Astrocyte of the hippocampus (primary cell): Measurements from ENCODE around the gene PPP1R15B.

Experiments used
- DNase-seq: peaks from one replicate; pipeline ENCODE4 v3.0.0; 2011; ENCODE audit warnings: low read depth, low spot score

Gene PPP1R15B

DNA sequence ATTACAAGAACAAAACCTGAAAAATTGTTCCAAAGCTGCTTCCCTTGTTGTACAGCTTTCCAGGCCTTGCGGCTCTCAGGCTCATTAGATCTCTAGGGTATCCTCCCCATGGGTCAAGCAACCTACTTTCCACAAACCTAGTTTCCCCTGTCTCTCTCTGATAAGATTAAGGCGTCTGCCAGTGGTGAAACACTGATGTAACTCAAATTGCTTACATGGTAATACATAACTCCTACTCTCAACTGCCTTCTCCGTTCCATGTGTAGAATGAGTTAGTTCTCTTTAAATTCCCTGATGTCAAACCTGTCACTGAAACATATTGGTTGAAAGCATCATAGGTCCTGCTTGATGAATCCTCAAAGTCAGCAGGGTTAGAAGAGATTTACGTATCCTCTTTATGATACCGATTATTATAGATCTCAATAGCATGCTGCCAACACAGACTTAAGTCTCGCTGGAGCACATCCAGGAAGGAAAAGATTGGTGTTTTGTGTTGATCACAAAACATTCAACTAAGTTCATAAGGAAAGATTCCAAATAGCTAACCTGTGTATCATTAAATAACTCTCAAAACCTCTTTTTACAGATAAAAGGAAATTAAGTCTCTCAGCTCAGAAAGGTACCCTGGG, 10.6 kb downstream of the PPP1R15B start:
- no peak for DNase-seq

DNA sequence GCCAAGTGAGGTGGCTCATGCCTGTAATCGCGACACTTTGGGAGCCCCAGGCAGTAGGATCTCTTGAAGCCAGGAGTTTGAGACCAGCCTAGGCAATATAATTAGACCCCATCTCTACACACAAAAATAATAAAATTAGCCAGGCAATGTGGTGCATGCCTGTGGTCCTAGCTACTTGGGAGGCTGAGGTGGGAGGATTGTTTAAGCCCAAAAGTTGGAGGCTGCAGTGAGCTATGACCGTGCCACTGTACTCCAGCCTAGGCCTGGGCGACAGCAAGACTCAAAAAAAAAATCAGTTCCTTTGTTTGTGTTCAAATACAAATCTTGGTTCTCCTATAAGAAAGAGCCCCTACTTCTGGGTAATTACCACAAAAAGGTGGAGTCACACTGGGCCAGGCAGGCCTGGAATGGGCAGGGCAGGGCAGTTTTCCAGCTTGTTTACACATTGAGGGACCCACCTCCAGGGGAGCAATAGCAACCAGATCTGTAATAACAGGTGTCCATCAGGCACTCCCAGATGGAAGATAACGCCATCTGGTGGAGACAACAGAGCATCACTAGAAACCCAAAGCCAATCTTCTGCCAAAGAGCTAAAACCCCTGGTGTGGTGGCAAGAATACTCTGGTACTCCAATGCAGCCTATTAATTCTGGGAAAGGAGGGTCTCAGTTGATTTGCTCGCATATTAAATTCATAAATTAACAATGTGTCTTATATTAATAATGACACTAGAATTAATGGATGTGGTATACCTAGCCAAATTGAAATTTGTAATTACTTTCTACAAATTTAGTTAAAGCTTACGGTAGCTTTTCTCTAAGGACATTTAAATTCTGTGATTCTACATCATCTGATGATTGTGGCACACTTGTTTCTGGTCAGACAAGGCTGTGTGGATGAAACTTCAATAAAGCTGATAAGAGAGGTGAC, 13.2 kb downstream of the PPP1R15B start:
- peak; percentile 82 for DNase-seq

DNA sequence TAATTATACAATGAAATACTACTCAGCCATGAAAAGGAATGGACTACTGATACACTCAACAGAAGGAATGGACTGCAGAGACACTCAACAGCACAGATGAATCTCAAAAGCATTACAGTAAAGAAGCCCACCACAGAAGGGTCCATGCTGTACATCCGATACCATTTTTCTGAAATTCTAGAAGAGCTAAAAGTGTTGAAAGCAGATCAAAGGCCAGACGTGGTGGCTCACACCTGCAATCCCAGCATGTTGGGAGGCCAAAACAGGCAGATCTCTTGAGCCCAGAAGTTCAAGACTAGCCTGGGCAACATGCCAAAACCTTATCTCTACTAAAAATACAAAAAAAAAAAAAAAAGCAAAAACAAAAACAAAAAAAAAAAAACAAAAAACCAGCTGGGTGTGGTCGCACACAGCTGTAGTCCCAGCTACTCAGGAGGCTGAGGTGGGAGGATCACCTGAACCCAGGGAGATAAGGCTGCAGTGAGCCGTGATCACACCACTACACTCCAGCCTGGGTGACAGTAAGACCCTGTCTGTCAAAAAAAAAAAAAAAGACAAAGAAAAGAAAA, 15.5 kb downstream of the PPP1R15B start:
- no peak for DNase-seq

DNA sequence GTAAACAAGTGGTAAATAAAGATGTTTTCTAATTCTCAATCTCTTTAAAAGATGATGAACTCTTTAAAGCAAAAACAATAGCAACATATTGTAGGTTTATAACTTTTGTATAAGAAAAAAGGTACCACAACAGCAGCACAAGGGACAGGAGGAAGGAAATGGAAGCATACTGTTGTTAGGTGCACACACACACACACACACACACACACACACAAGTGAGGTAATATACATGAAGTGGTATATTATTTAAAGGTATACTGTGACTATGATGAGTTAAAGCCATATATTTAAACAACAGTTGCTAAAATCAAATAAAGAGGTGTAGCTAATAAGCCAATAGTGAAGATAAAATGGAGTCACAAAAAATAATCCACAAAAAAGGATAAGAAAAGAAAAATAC, 20.0 kb downstream of the PPP1R15B start:
- no peak for DNase-seq

DNA sequence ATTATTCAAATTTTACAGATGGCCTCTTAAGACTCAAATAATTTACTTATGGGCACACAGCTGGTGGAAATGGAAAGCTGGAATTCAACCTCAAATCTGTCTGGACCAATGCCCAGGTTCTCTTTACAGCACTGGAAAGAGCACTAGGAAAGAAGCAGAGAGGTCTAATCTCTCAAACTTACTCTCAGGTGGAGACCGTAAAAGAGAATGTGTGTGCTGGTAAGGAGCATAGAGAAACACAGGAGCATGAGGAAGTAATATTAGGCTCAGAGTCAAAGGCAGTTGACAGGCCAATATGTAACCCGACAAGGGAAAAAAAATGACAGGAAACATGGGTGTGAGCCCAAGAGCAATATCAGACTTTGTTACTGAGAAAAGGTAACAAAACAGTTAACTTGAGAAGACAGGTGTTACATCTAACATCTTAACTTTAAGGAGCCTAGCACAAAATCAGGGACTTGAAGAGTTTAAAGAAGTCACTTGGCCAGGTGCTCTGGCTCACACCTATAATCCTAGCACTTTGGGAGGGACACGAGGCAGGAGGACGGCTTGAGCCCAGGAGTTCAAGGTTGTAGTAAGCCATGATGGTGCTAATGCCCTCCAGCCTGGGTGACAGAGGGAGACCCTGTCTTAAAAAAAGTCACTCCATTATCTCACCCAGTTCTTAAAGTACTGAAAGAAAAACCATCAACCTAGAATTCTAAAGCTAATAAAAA, 20.7 kb downstream of the PPP1R15B start:
- DNase-seq = peak; percentile 55

DNA sequence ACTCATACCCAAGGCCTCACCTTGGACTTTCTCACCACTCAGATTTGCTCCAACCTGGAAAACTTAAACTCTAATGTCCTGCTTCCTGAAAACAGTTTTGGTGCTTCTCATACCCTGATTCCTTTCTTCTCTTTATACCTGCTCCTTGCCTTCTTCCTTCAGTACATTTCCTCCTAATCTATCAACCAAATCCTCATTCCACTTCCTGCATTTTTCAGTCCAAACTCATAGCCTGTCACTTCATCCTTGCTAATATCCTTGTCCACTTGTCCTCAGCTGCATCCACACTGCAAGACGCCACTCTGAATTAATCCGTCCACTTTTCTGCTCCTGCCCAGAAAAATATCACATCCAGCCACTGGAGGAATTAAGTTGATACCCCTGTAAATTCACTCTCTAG, 25.9 kb downstream of the PPP1R15B start:
- DNase-seq = no peak

DNA sequence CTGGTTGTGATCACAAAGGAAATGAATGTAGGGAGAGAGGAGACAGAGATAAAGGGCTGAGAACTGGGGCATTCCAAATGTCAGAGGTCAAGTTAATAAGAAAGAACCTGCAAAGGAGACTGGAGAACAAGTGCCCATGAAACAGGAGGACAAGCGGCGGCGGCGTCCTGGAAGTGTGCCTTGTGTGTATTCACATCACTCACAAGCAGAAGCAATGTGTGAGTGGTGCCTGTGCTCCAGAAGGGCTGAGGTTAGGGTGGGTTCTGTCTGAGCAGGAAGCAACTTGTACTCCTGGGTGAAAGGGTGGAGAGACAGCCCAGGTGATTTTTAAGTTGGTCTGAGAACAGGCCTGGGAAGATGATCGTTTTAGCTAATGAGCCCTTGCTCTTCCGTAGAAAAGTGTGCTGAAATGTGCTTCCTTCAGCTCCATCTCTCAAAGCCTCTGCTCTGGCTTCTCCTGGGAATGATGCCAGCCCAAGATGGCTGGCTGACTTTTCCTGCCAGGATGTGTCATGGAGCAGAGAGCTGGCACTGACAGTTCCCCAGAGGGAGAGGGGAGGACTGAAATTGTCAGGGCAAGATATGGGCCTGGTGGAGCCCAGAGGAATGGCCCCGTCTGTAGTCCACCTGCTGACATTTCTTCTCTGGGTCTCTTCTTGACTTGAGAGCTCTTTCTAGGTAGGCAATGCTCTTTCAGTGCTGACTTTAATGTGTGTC, 26.8 kb downstream of the PPP1R15B start:
- DNase-seq = peak; percentile 81

DNA sequence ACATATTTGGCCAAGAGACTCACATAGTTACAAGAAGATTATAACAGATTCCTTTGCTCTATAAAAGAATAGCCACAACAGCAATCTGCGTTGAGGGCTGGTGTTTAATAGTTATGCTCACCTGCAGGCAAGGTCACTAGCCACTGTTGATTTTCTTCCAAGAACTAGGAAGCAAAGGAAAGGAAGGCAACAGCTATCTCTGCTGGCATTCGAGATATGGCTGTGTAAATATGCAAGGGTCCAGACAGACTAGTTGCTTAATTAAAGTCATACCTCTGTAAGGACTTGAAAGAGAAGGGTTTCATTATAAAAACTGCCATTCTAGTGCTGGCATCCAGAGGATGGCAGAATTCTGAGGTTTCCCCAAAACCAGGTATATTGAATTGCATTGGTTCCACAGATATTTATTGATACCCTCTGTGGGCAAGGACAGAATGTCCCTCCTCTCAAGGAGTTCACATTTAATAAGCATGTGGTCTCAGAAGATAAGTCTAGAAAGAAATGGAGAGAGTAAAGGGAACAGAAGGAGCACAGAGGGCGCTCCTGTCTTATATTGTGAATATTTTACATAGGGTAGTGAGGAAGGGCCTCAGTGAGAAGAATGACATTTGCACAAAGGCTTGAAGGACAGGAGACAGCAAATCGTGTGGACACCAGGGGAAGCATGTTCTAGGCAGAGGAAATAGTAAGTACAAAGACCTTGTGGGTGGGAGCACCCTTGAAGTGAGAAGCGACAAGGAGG, 28.3 kb downstream of the PPP1R15B start:
- DNase-seq = no peak

DNA sequence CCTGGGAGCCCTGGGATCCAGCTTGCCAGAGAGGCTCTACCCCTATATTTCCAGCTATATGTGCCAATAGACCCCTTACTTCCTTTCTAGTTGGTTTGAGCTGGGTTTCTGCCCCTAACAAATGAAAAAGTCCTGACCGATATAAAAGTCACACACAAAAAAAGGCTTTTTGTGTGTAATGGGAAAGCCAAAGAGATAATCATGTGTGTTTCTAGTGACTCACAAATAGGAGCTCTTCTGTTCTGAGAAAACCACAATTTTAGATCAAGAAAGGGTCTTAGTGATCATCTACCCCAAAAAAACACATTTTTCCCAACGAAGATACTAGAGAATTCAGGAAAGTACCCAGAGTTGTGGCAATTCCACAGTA, 28.9 kb downstream of the PPP1R15B start:
- DNase-seq = no peak

DNA sequence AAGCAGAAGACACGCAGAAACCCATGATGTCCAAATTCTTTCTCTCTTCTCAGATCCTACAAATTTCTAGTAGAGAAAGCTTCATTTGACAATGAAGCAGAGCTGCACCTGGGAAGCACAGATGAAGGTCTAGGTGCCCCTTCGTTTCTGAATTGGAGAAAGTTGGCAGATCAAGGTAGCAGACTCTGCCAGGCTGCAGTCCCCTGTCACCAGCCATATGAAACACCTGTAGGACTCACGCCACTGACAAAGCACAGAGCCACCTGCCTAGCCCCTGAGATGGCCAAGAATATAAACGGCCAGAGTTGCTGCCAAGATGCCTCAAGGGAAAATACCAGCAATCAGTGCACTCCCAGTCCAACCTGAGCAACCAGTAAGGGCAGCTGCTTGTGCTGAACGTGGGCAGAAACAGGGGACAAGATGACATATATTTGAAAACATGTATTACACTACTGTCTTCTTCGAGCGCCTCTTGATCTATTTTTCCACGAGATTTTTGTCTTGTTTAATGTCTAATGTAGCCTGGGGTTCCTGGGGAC, 31.3 kb downstream of the PPP1R15B start:
- DNase-seq = no peak

DNA sequence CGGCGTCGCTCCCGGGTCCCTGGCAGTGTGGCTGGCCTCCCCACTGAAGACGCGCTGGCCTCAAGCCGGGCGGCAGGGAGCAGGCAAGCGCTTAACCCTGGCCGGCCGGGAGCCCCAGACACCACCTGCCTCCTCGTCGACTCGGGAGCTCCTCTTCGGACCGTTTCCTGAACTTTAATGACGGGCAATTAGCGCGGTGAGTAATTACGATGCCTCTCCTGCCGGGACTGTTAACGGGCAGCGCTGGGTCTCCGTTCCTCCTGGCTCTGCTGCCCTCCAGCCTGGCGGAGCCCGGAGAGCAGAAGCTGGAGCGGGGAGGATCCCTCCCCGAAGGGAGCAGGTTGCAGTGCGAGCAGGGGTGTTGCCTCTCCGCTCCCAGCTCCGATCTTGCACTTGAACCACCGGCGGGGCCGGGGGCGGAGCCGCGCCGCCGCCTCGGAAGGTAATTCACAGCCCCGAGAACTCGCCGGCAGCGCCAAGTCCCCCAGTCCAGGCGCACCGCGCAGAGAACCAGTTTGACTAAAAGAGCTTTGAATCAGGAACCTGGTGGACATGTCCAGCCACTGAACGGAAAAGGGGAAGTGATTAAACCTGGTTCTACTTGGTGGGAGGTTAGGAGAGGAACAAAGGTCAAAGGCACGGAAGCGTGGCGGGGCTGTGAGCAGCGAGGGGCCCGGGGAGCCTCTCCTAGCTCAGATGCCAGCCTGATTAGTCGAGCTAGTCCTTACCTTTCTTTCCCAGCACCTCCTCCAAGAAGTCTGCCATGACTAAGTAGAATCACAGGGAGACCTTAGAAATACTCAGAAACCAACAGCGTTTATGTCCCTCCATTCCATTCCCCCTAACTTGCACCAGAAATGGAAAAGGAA, 33.6 kb downstream of the PPP1R15B start:
- peak; percentile 46 for DNase-seq

DNA sequence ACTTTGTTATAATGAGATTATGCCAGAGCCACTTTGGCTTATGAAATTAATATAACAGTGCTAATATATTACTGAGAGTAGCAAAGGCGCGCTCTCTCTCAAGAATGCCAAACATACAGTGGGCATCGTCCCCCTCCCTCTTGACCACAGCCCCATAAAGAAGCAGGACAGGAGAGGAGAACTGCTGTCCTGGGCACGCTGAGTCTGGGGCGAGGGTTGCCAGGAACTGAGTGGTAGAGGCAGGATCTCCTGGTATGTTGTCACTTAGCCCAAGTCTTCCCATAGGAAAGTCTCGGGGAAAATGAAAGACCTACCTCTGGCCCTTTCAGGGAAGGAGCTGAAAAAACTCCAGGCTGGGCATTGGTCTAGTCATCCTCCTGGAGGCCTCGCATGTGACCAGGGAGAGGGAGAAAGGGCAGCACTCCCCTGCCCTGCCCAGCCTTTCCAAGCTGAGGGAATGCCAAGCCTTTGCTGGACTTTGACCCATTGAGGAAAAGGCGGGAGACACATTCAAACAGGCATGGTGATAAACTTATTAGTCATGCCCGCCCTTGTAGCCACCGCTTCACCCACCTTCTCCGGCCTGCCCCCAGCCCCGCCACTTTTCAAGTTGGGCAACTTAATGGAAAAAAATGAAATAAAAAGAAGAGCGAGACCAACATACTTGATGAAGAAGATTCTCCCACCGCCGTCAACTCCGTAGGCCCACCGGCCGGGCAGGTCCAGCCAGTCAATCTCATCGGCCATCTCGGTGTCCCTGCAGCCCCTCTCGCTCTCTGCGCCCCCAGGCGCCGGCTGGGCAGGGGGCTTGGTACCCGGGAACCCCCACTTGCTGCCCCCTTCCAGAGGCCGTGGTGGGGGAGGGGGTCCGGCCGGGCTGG, 34.5 kb downstream of the PPP1R15B start:
- no peak for DNase-seq

DNA sequence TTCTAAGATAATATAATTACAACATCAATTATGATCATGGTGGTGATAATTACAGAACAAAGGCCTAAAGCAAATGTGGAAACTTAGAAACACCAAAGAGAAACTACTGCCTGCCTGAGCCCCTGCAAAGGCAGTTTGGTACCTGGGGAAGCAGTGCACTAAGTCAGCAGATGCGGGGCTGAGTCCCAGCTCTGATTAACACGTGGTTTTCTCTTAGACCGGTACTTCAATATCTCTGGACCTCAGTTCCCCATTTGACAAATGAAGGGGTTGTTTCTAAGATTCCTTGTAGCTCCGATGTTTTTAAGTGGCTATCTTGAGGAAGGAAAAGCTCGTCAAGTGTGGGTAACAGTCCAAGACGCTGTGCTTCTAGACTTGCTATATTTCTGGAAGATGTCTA, 35.2 kb downstream of the PPP1R15B start:
- DNase-seq = no peak

DNA sequence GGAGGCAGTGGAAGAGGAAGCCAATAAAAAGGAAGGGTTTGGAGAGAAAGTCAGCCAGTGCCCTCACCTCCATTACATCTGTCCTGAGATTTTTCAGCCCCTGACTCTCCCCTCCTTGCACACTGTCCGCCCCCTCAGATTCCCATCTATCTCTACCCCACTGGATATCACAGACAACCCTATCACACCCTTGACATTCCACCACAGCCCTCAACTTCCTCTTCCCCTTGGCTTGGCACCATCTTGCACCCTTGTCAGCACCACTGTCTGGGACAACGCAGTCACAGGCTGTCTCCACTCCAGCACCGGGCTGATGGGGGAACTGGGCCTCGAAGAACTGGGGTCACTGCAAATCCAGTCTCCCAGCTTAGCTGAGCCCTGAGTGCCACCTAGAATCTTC, 37.7 kb downstream of the PPP1R15B start:
- DNase-seq = no peak

DNA sequence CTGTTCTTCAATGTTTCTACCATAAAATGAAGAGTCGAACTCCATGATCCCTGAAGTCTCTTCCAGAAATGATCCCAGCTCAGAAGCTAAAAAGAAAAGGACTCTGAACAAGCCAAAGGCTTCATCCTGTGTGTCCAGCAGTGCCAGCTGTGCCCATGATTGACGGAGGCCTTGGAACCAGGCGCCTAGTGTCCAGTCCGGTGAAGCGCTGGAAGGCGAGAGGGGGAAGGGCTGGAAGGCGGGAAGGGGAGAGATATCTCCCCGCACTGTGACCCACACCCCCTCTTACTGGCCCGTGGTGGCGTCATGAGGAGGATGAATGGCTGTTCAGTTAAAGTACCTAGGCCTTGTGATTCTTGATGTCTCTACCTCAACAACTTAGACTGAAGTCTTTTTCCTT, 41.4 kb downstream of the PPP1R15B start:
- no peak for DNase-seq

DNA sequence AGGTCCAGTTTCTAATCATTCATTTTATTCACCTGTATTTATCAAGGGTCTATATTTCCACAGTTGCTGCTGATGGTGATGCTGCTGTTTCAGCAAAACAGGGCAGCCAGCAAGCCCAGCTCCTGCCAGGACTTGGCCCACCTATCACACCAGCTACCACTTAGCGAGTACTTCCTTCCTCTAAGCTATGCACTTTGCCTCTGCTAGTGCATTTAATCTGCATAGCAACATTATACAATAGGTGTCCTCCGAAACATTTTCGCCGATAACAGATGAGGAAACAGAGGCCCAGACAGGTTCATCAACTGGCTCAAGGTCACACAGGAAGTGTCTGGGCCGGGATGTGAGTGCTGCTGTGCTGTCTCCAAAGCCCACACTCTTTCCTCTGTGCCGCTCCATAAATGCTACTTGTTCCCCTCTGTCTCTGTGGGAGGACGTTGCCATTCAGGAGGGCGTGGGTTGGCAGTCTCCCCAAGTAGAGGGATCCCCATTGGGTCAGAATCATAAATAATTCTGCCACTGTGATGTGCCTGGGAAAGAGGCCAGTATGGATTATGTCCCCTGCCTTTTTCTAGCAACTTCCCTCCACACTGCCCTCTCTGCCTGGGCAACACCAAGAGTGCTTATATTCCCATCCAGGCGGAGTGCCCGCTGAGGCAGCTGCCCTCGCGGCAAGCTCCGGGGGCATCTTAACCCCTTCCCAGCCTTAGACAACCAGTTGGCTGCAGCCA, 42.5 kb downstream of the PPP1R15B start:
- DNase-seq = no peak

DNA sequence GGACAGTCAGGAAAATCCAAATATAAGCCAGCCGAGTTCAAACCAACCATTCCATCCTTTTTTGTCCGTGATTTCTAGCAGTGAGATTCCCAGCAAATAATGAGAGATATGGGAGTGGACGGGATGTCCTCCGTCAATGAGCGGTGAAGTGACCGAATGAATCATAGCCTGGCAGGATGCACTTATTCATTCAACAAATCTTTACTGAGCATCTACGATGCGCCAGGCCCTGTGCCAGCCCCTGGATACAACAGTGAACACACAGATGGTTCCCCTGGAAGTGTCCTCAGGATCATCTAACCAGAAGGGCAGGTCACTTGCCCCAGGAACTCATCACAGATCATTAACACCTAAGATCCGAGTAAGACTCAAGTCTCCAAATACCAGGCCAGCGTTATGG, 43.7 kb downstream of the PPP1R15B start:
- DNase-seq = no peak
